ENCODE data around the gene COL26A1.
"Not testable (repeated sequence)": the region's sequence is repeated elsewhere in the genome, so short reads cannot be mapped to it uniquely, and the experiment has no call there.

COL26A1 gene

DNA sequence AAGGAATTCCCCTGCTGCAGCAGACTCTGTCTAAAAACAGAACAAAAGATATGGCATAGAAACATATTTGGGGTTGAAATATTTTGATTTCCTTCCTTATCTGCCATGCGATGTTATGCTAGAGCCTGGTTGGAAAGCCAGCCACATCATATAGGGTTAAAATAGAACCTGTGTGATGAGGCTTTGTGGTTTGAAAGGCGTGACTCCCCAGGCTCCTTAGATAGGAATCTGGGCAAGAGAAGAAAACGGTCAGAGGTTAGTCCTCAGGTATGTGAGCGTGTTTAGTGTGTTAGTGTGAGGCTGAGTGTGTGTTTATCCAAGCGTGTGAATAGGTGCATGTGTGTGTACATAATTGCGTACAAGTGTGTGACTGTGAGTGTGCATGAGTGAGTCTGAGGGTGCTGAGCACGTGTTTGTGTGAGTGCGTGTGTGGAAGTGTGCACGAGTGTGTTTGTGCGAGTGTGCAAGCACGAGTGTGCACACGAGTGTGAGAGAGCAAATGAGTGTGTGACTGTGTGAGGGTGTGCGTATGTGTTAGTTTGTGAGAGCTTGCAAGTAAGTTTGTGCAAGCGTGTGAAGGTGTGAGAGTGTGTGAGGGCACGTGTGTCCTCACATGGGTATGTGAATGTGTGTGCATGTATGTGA lies 79.9 kb downstream of the COL26A1 start:
- DNase-seq (ENCODE audit: low read depth, low spot score): no peak

DNA sequence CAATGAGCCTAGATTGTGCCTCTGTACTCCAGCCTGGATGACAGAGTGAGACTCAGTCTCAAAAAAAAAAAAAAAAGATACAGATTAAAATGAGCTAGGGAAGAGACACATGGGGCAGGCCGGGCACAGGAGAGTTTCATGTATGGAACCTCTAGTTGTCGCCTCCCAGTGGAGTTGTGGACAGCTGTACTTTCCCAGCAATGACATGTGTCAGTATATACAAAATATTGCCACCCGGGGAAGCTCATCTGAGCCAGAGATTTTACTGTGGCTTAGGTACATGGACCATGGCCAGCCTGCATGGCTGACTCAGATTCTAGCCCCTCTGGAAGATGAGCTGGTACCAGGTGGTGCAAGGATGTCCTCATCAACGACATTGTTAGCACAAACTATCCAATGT lies 87.4 kb downstream of the COL26A1 start:
- no peak for DNase-seq (ENCODE audit: low read depth, low spot score)

DNA sequence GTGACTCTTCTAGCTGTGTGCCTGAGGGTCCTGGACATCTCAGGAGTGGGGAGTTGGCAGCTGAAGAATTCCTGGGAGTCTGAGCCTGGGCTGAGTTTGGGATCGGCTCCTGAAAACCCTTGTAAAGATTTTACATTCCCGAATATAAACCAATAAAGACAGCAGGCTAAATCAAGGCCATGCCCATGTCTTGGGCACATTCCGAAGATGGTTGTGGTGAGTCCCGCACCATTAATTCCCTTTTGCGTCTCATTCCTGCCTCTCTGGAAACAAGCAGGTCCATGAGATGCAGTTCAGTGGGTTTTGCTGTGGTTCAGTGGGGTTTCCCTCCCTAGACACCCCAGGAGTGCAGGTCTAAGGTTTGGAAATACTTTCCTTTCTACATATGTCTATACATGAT lies 90.9 kb downstream of the COL26A1 start:
- DNase-seq (ENCODE audit: low read depth, low spot score): no peak

DNA sequence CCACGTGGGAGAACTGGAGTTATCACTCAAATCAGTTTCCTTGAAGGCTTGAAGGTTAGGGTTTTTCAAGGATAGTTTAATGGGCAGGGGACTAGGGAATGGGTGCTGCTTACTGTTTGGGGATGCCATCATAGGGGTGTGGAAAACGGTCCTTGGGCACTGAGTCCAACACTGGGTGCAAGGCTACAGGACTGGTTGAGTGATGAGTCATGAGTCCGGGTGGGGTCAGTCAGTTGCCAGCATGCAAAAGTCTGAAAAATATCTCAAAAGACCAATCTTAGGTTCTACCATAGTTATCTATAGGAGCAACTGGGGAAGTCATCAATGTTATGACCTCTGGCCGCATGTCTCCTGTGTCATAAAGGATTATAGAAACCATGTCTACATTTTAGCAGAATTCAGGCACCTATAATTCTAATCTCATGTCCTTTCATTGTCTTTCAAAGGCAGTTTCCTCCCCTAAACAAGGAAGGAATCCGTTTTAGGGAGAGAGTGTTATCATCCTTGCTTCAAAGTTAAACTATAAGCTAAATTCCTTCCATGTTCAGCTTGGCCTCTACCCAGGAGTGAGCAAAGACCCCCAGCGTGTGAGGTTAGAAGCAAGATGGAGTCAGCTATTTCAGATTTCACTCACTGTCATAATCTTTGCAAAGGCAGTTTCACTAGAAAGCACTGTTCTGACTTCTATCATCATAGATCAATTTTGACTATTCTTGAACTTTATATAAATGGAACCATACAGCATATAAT lies 94.5 kb downstream of the COL26A1 start:
- no peak for DNase-seq (ENCODE audit: low read depth, low spot score)

- DNase-seq (ENCODE audit: low read depth, low spot score): no peak
These were observed 102.5 kb downstream of the COL26A1 start for GRCh38 chr7:101465131-101465530.

- no peak for DNase-seq (ENCODE audit: low read depth, low spot score)
These were observed 103.0 kb downstream of the COL26A1 start for GRCh38 chr7:101465576-101466196.

- no peak for DNase-seq (ENCODE audit: low read depth, low spot score)
These were observed 104.2 kb downstream of the COL26A1 start for GRCh38 chr7:101466871-101467270.

DNA sequence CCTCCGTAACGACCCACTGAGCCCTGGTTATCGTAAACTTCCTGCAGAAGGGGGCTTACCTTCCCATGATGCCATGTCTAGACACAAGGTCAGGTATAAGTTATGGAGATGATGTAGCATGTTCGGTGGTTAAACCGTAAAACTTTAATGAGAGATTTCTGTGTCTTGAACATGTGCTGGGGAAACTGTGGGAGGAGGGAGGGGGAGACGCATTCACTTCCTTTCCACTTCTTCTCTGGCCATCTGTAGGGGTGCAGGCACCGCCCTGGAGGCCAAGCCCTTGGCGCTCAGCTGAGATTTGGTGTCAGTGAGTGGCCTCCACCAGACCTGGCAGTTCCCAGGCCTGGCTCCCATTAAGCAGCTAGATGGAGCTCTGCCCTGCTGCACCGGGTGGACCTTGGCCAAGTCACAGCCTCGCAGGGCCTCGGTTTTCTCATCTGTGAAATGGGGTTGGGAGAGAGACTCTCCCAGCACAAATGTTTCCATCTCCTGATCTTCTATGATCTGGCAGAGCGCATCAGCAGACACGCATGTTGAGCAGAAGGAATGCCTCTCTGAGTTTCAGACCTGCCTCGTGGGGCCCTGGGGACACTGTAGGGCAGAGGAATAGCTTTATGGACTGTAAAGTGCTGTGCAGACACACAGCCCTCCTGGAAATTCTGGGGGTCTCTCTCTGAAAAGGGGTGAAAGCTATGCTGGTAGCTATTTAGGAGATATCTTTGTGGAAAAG lies 106.0 kb downstream of the COL26A1 start:
- DNase-seq (ENCODE audit: low read depth, low spot score): no peak

- DNase-seq (ENCODE audit: low read depth, low spot score): no peak
These were observed 108.2 kb downstream of the COL26A1 start for GRCh38 chr7:101470668-101471487.

DNA sequence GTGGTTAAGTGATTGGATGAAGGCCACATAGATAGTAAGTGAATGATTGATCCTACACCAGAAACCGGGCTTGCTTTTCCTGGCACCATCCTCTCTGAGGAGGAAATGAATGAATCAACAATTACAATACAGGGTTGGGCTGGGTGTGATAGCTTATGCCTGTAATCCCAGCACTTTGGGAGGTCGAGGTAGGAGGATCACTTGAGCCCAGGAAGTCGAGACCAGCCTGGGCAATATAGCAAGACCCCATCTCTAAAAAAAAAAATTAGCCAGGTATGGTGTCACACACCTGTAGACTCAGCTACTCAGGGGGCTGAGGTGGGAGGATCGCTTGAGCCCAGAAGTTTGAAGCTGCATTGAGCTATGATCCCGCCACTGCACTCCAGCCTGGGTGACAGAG lies 111.5 kb downstream of the COL26A1 start:
- DNase-seq (ENCODE audit: low read depth, low spot score): no peak

DNA sequence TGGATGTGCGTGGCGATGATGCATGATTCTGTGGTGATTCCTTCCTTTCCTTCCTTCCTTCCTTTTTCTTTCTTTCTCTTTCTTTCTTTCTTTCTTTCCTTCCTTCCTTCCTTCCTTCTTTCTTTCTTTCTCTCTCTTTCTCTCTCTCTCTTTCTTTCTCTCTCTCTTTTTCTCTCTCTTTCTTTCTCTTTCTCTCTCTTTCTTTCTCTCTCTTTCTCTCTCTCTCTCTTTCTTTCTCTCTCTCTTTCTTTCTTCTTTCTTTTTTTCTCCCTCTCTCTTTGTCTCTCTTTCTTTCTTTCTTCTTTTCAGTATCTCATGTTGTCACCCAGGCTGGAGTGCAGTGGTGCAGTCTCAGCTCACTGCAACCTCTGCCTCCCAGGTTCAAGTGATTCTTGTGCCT lies 113.0 kb downstream of the COL26A1 start:
- not testable (repeated sequence) for DNase-seq (ENCODE audit: low read depth, low spot score)

GRCh38 chr7:101479217-101479616 lies 116.5 kb downstream of the COL26A1 start:
- no peak for DNase-seq (ENCODE audit: low read depth, low spot score)

DNA sequence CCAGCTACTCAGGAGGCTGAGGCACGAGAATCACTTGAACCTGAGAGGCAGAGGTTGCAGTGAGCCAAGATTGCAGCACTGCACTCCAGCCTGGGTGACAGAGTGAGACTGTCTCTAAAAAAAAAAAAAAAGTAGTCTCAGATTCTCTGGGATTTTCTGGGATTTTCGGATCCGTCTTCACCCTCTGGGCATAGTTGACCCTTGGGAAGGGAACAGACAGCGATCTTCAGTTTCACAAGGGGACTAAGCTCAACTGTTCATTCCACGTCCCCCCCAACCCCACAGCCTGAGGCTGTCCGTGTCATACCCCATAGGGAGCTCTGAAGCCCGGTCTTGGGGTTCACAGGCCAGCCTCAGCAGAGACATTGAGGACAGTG lies 123.4 kb downstream of the COL26A1 start:
- not testable (repeated sequence) for DNase-seq (ENCODE audit: low read depth, low spot score)

DNA sequence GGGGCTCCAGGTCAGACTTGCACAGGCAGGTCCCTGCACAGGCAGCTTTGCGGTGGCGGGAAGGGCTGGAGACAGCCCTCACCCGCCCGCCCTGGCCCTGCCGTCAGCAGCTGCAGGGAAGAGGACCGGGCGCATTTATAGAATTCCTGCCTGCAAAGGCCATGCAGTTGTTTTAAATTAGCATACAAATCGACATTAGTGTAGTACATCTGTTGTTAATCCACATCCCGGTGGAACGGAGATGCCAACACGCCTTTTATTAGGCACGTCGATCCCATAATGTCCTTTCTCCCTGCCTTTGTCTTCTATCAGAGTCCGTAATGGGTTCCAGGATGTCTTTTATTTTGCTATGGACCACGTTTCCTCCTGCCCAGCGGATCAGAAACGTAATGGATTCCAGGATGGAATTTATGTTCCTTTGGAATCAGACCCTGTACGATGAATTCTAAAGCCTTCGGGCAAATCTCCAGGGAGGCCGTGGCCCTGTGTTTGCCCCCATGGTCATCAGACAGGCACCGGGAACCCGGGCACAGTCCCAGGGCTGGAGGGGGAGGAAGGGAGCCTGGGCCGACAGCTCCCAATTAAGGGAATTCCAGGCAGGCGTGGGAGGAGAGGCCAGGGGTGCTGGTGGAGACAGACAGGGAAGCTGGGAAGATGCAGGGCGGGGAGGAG lies 123.9 kb downstream of the COL26A1 start:
- DNase-seq (ENCODE audit: low read depth, low spot score): no peak

DNA sequence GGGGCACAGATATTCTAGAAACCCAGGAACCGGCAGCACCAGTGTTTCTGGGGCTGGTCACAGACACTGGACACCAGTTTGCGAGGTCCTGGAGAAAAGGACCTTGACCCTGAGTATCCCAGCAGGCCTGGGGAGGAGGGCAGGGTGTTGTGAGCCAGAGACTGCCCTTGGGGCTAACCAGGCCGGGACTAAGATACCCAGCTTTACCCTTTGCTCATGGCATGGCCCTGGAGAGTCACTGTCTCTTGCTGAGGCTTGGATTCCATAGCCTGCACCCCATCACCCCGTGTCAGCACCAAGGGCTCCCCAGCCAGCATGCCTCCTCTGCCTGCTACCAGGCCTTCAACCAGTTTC lies 124.4 kb downstream of the COL26A1 start:
- no peak for DNase-seq (ENCODE audit: low read depth, low spot score)

DNA sequence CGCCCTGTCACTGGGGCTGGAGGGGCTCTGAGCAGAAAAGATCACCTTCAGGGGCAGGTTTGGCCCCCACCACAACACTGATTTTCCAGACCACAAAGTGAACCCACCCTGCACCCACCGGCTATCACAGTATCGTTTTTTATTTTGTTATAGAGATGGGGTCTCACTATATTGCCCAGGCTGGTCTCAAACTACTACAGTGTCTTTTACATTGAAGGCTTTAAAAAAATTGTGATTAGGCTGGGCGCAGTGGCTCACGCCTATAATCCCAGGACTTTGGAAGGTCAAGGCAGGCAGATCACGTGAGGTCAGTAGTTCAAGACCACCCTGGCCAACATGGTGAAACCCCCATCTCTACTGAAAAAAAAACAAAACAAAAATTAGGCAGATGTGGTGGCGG lies 125.1 kb downstream of the COL26A1 start:
- no peak for DNase-seq (ENCODE audit: low read depth, low spot score)

- no peak for DNase-seq (ENCODE audit: low read depth, low spot score)
These were observed 126.3 kb downstream of the COL26A1 start for GRCh38 chr7:101488826-101489572.

DNA sequence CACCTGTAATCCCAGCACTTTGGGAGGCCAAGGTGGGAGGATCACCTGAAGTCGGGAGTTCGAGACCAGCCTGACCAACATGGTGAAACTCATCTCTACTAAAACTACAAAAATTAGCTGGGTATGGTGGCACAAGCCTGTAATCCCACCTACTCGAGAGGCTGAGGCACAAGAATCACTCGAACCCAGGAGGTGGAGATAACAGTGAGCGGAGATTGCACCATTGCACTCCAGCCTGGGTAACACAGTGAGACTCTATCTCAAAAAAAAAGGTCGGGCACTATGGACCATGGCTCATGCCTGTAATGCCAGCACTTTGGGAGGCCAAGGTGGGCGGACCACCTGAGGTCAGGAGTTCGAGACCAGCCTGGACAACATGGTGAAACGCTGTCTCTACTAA lies 127.8 kb downstream of the COL26A1 start:
- DNase-seq (ENCODE audit: low read depth, low spot score): not testable (repeated sequence)

DNA sequence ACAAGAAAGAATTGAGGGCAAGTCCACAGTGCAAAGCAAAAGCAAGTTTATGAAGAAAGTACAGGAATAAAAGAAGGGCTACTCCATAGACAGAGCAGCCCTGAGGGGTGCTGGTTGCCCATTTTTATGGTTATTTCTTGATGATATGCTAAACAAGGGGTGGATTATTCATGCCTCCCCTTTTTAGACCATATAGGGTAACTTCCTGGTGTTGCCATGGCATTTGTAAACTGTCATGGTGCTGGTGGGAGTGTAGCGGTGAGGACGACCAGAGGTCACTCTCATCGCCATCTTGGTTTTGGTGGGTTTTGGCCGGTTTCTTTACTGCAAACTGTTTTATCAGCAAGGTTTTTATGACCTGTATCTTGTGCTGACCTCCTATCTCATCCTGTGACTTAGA lies 128.8 kb downstream of the COL26A1 start:
- not testable (repeated sequence) for DNase-seq (ENCODE audit: low read depth, low spot score)

DNA sequence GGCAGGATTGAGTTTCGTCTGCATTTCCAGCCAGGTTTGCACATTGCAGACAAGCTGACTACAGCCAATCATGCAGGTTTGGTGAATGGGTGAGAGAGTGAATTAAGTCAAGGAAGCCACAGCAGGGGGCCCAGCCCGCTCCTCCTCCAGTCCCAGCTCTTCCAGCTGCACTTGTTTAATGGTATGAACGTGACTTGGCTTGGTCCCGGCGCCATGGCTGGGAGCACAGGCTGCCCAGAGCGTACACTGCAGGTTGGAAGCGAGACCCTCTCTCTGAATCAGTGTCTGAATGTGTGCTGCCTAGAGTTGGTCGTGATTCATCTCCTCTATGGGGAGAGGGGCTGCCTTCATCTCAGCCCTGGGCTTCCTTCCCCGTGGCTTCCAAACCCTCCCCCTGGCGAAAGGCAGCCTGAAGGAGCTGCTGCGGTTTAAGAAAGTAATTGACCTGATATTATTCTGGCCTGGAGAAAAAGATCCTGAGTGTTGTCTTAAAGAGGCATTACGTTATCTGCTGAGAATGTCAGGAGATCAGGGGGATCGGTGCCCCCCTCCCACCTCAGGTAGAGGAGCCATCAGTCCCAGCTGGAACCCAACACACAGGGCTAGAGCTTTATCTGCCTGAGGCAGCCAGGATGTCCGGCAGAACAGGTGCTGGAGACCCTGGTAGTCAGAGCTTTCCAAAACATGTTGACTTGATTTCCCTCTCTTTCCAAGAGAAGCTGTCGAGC lies 132.1 kb downstream of the COL26A1 start:
- no peak for DNase-seq (ENCODE audit: low read depth, low spot score)
